ENCODE measurements around the gene IMPDH2.
"Not testable (repeated sequence)": the region's sequence is repeated elsewhere in the genome, so short reads cannot be mapped to it uniquely, and the experiment has no call there.

The IMPDH2 gene

GRCh38 chr3:49021813-49022687 lies 7.1 kb downstream of the IMPDH2 start, which contains the start of gene NDUFAF3:
TSS of gene NDUFAF3 (plus strand) at chr3:49022121. CDS start at chr3:49022145, 24 bp downstream.
- FAIRE-seq = peak; percentile 97

GRCh38 chr3:49021213-49021812 lies 7.9 kb downstream of the IMPDH2 start:
- DNase-seq (ENCODE audit: insufficient read length, low spot score) (peak; percentile 94), FAIRE-seq (peak; percentile 93)

More at GRCh38 chr3:49021813-49022687, 7.1 kb downstream of the IMPDH2 start, which contains the start of gene NDUFAF3:
- DNase-seq (ENCODE audit: insufficient read length, low spot score) = peak; percentile 88

- FAIRE-seq = no peak
- no peak for DNase-seq (ENCODE audit: insufficient read length, low spot score)
Observed at GRCh38 chr3:49020330-49021212, 8.6 kb downstream of the IMPDH2 start.

GRCh38 chr3:49019941-49020329 lies 9.3 kb downstream of the IMPDH2 start:
- FAIRE-seq (no peak), DNase-seq (ENCODE audit: insufficient read length, low spot score) (no peak)

GRCh38 chr3:49018707-49019006 lies 10.5 kb downstream of the IMPDH2 start:
- FAIRE-seq = no peak
- no peak for DNase-seq (ENCODE audit: insufficient read length, low spot score)

GRCh38 chr3:49017971-49018706 lies 11.1 kb downstream of the IMPDH2 start, which contains the start of gene DALRD3:
TSS of gene DALRD3 (minus strand) at chr3:49018580. CDS start at chr3:49018564, 16 bp downstream.
- FAIRE-seq (peak; percentile 72), DNase-seq (ENCODE audit: insufficient read length, low spot score) (peak; percentile 64)

- DNase-seq (ENCODE audit: insufficient read length, low spot score) = no peak
- no peak for FAIRE-seq
Observed at GRCh38 chr3:49017229-49017970, 11.8 kb downstream of the IMPDH2 start.

GRCh38 chr3:49016414-49017228 lies 12.6 kb downstream of the IMPDH2 start:
- DNase-seq (ENCODE audit: insufficient read length, low spot score) (no peak), FAIRE-seq (no peak)

- no peak for DNase-seq (ENCODE audit: insufficient read length, low spot score)
- FAIRE-seq = no peak
Observed at GRCh38 chr3:49015765-49016164, 13.4 kb downstream of the IMPDH2 start.

- no peak for FAIRE-seq
- no peak for DNase-seq (ENCODE audit: insufficient read length, low spot score)
Observed at GRCh38 chr3:49015072-49015471, 14.1 kb downstream of the IMPDH2 start.

- FAIRE-seq (no peak), DNase-seq (ENCODE audit: insufficient read length, low spot score) (no peak)
Observed at GRCh38 chr3:49013738-49014660, 15.2 kb downstream of the IMPDH2 start.

- no peak for FAIRE-seq
- DNase-seq (ENCODE audit: insufficient read length, low spot score) = no peak
Observed at GRCh38 chr3:49013113-49013737, 16.0 kb downstream of the IMPDH2 start.

- no peak for FAIRE-seq
- DNase-seq (ENCODE audit: insufficient read length, low spot score) = no peak
Observed at GRCh38 chr3:49012441-49013017, 16.7 kb downstream of the IMPDH2 start.

- no peak for DNase-seq (ENCODE audit: insufficient read length, low spot score)
- FAIRE-seq = no peak
Observed at GRCh38 chr3:49009396-49009795, 19.8 kb downstream of the IMPDH2 start.

- not testable (repeated sequence) for DNase-seq (ENCODE audit: insufficient read length, low spot score); FAIRE-seq
Observed at GRCh38 chr3:49008627-49009026, 20.6 kb downstream of the IMPDH2 start.

GRCh38 chr3:49007771-49008528 lies 21.2 kb downstream of the IMPDH2 start:
- DNase-seq (ENCODE audit: insufficient read length, low spot score) (peak; percentile 73), FAIRE-seq (no peak)
